CD4-positive, alpha-beta T cell treated with Interleukin-17A for 1 hour (primary cell): Measurements from ENCODE around the gene SMIM10L1.

Experiments
- DNase-seq: peaks from one replicate; pipeline ENCODE4 v3.0.0-alpha.2; 2020

The SMIM10L1 gene

DNA sequence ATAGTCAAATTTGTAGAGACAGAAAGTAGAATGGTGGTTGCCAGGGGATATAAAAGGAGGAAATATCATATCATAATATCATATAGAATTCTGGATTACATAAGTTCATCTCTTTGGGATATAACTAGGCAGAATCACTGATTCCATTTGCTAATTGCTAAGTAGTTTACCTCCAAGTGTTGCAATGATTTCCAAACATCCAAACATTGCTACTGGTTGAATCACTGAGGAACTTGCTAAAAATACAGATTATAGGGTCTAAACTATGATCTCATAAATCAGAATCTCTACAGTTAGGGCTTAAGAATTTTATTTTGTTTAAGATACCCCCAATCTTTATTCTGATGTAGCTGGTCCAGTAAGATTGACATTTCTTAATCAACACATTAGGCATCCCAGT is 31.8 kb downstream of the SMIM10L1 start:
- no peak for DNase-seq

DNA sequence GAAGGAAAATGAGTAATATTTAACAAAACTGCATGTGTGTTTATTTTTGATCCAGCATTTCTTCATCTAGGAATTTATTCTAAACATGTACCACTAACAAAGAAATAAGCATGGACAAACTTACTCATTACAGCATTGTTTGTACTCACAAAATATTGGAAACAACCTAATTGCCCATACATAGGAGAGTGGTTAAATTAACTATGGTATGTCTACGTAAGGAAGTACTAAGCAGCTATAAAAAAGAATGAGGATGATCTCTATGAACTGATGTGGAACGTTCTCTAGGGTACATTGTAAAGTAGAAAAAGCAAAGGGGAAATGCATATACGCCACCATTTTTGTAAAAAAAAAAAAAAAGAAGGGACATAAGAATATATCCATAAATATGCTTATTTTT is 33.2 kb downstream of the SMIM10L1 start:
- DNase-seq: no peak

DNA sequence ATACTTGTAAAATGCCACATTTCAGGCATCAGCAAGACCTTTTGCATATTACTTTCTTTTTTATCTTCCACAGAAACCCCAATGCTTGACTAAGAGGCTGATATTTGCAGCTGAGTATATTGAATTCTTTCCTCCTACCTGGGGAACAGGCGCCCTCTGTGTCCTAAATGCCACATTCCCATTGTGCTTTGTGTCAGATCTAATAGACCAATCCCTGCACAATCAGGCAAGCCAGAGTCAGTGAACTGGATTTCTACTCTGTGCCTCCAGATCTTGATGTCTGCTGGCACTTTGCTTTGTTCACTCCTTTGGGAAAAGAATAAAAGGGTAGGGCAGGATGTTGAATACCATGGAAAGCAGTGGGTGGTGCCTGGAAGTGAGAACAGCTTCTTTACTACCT is 38.1 kb downstream of the SMIM10L1 start:
- no peak for DNase-seq
